Motor neuron (in vitro differentiated cells): Measurements from ENCODE around the gene SCNN1A. TPM values are rescaled to one million over a fixed set of nuclear protein-coding genes. Genes with fewer than 3 reads are reported as not detected.

Source experiments
- ATAC-seq, 8 experiments: fragments of 200-7000 bp; cut with Tn5 transposase; replicated peaks in 6 of 8; 2 replicates each; pipeline ENCODE4 v1.8.0; 2021; ENCODE audit warnings: mild to moderate bottlenecking in 8 of 8, moderate library complexity in 8 of 8
- H3K27ac ChIP-seq, 2 donors: fragments of 250-450 bp; sonication (Bioruptor Pico); 2 replicates each; pipeline ENCODE4 v1.9.0; 2021; ENCODE audit warnings: antibody characterized with exemption in 2 of 2, mild to moderate bottlenecking in 2 of 2, moderate library complexity in 1 of 2
- H3K4me1 ChIP-seq, 2 donors: fragments of 250-450 bp; sonication (Bioruptor Pico); replicated peaks in 1 of 2; 2 replicates each; pipeline ENCODE4 v1.6.1; 2021; ENCODE audit warnings: antibody characterized with exemption in 2 of 2, mild to moderate bottlenecking in 2 of 2, moderate library complexity in 1 of 2
- H3K4me3 ChIP-seq, 5 donors: fragments of 250-450 bp; sonication (Bioruptor Pico); 2 replicates each; pipeline ENCODE4 v1.9.0; 2021; ENCODE audit warnings: antibody characterized with exemption in 5 of 5, mild to moderate bottlenecking in 5 of 5, moderate library complexity in 4 of 5
- WGBS, 10 experiments: fragments of 450-650 bp; shearing (Covaris generic); methylation state at CpG; one replicate each; pipeline ENCODE4 v1.0.0; 2022; 5-methylcytosine and 5-hydroxymethylcytosine counted together
- in situ Hi-C, 9 experiments: fragments of 400-800 bp; cut with MboI; loops; one replicate each; pipeline ENCODE4 v1.15.0; 2021; ENCODE audit warnings: low sequenced_read_pairs in 9 of 9, low pct_unique_long_range_greater_than_20kb in 2 of 9; ENCODE audit not compliant: unreplicated experiment in 9 of 9
- total RNA-seq, 8 experiments: library from RNA; unstranded; fragments of 300-600 nt; gene quantifications; 2 replicates each; pipeline versions ENCODE4 v1.2.3 to v1.2.4, GENCODE V29; 2022

The SCNN1A gene
- total RNA-seq, 8 experiments from 2014 or later, result 0.11 to 4.1 (median 1.6) TPM; not detected in 1

- Histone ChIP-seq H3K27ac (no peak overlapping the region), H3K4me3 (no peak overlapping the region), H3K4me1 (no peaks in the 10 kb centered on the region)
- peak in 1 of 8 experiments; percentile 9 for ATAC-seq
- WGBS, 10 experiments, result 81 to 100% (median 93%) methylated on average over 1 to 8 of the region's 8 CpGs; no CpG with 5 or more reads in 3 of the 10 experiments
- in situ Hi-C loops, result no loop called here
These were observed 19.0 kb upstream of the SCNN1A start for GRCh38 chr12:6394398-6394797.

GRCh38 chr12:6393109-6393508 is 17.7 kb upstream of the SCNN1A start:
- WGBS, 10 experiments, result 78 to 94% (median 85%) methylated on average over 1 to 6 of the region's 7 CpGs; no CpG with 5 or more reads in 4 of the 10 experiments
- no peak overlapping the region for H3K27ac ChIP-seq
- no peaks in the 10 kb centered on the region for H3K4me1 ChIP-seq
- in situ Hi-C loops, result no loop called here
- H3K4me3 ChIP-seq, result no peak overlapping the region
- no peak for ATAC-seq

GRCh38 chr12:6392504-6392903 is 17.1 kb upstream of the SCNN1A start:
- 30 to 71% (median 47%) methylated on average over 1 to 6 of the region's 6 CpGs; no CpG with 5 or more reads in 2 of the 10 experiments for WGBS, 10 experiments
- Histone ChIP-seq H3K4me3 (no peak overlapping the region), H3K27ac (no peak overlapping the region), H3K4me1 (no peaks in the 10 kb centered on the region)
- no peak for ATAC-seq
- in situ Hi-C loops, result no loop called here

GRCh38 chr12:6391013-6391412 is 15.7 kb upstream of the SCNN1A start:
- in situ Hi-C loops, result no loop called here
- peak in 1 of 8 experiments; percentile 0 for ATAC-seq
- no peak overlapping the region for H3K27ac ChIP-seq
- no peak overlapping the region for H3K4me3 ChIP-seq
- no peaks in the 10 kb centered on the region for H3K4me1 ChIP-seq
- WGBS, 10 experiments, result 80 to 100% (median 92%) methylated on average over 1 to 6 of the region's 17 CpGs; no CpG with 5 or more reads in 5 of the 10 experiments

GRCh38 chr12:6390084-6390799 is 14.9 kb upstream of the SCNN1A start:
- in situ Hi-C loops, result no loop called here
- Histone ChIP-seq H3K4me3 (no peak overlapping the region), H3K27ac (no peak overlapping the region), H3K4me1 (no peaks in the 10 kb centered on the region)
- peak in 1 of 8 experiments; percentile 0 for ATAC-seq
- WGBS, 10 experiments, result 40 to 100% (median 82%) methylated on average over 1 to 8 of the region's 15 CpGs; no CpG with 5 or more reads in 2 of the 10 experiments

GRCh38 chr12:6387541-6387940 is 12.2 kb upstream of the SCNN1A start:
- in situ Hi-C loops, result no loop called here
- WGBS, 10 experiments, result 0 to 70% (median 53%) methylated on average over 2 to 5 of the region's 7 CpGs; no CpG with 5 or more reads in 7 of the 10 experiments

GRCh38 chr12:6386491-6386890 is 11.1 kb upstream of the SCNN1A start:
- H3K27ac ChIP-seq, result no peak overlapping the region
- WGBS, 10 experiments, result 0 to 80% (median 21%) methylated on average over 1 of the region's 1 CpG; no CpG with 5 or more reads in 2 of the 10 experiments
- in situ Hi-C loops, result no loop called here
- no peak for ATAC-seq
- H3K4me3 ChIP-seq, result no peak overlapping the region
- H3K4me1 ChIP-seq, result peaks cover 0 to 3% of the 10 kb centered on the region in 2 donors

More at GRCh38 chr12:6387541-6387940, 12.2 kb upstream of the SCNN1A start:
- ATAC-seq, result no peak
- Histone ChIP-seq H3K4me3 (no peak overlapping the region), H3K4me1 (peaks cover 0 to 3% of the 10 kb centered on the region in 2 donors), H3K27ac (no peak overlapping the region)

GRCh38 chr12:6386038-6386437 is 10.7 kb upstream of the SCNN1A start:
- ATAC-seq, result no peak
- Histone ChIP-seq H3K4me3 (no peak overlapping the region), H3K4me1 (peaks cover 0 to 3% of the 10 kb centered on the region in 2 donors), H3K27ac (no peak overlapping the region)
- WGBS, 10 experiments, result 83 to 100% (median 93%) methylated on average over 1 to 2 of the region's 11 CpGs; no CpG with 5 or more reads in 7 of the 10 experiments
- in situ Hi-C loops, result no loop called here

- peak in 3 of 8 experiments; percentile 2 to 14 (median 3) for ATAC-seq
- in situ Hi-C loops, result no loop called here
- no peak overlapping the region for H3K4me3 ChIP-seq
These were observed 9.4 kb upstream of the SCNN1A start for GRCh38 chr12:6384499-6385436.

GRCh38 chr12:6383572-6384498 is 8.5 kb upstream of the SCNN1A start, which contains the start of gene LTBR:
LTBR (plus strand) TSS chr12:6384162; CDS start chr12:6384359, 197 bp downstream.
- peak in 7 of 8 experiments; percentile 65 to 96 (median 79) for ATAC-seq
- H3K4me1 ChIP-seq, result peaks cover 0 to 3% of the 10 kb centered on the region in 2 donors
- H3K27ac ChIP-seq, result no peak within 1 kb of the TSS
- in situ Hi-C loops, result no loop called here
- no peak within 1 kb of the TSS for H3K4me3 ChIP-seq
- WGBS, 10 experiments, result 0 to 84% (median 0%) methylated on average over 1 to 11 of the region's 62 CpGs; no CpG with 5 or more reads in 4 of the 10 experiments

More at GRCh38 chr12:6384499-6385436, 9.4 kb upstream of the SCNN1A start:
- 0 to 100% (median 96%) methylated on average over 1 to 12 of the region's 36 CpGs; no CpG with 5 or more reads in 5 of the 10 experiments for WGBS, 10 experiments
- peaks cover 0 to 3% of the 10 kb centered on the region in 2 donors for H3K4me1 ChIP-seq
- no peak overlapping the region for H3K27ac ChIP-seq

- in situ Hi-C loops, result no loop called here
- no peak overlapping the region for H3K4me3 ChIP-seq
- H3K27ac ChIP-seq, result no peak overlapping the region
- peaks cover 0 to 3% of the 10 kb centered on the region in 2 donors for H3K4me1 ChIP-seq
- WGBS, 10 experiments, result 100% methylated on average over 1 to 4 of the region's 6 CpGs; no CpG with 5 or more reads in 8 of the 10 experiments
- no peak for ATAC-seq
These were observed 7.6 kb upstream of the SCNN1A start for GRCh38 chr12:6382982-6383381.

- ATAC-seq, result no peak
- 38 to 100% (median 73%) methylated on average over 1 to 7 of the region's 7 CpGs; no CpG with 5 or more reads in 3 of the 10 experiments for WGBS, 10 experiments
- in situ Hi-C loops, result no loop called here
- Histone ChIP-seq H3K27ac (no peak overlapping the region), H3K4me3 (no peak overlapping the region), H3K4me1 (peaks cover 0 to 3% of the 10 kb centered on the region in 2 donors)
These were observed 7.0 kb upstream of the SCNN1A start for GRCh38 chr12:6382371-6382770.
